ENCODE results near the gene EAF1.
A peak's percentile ranks its signal among the peaks of the same experiment; 100 is the strongest.
"Not testable (repeated sequence)": the region's sequence is repeated elsewhere in the genome, so short reads cannot be mapped to it uniquely, and the experiment has no call there.

The EAF1 gene

GRCh38 chr3:15452156-15452555 is 24.8 kb downstream of the EAF1 start:
- no peak for DNase-seq (ENCODE audit: low read depth)

DNA sequence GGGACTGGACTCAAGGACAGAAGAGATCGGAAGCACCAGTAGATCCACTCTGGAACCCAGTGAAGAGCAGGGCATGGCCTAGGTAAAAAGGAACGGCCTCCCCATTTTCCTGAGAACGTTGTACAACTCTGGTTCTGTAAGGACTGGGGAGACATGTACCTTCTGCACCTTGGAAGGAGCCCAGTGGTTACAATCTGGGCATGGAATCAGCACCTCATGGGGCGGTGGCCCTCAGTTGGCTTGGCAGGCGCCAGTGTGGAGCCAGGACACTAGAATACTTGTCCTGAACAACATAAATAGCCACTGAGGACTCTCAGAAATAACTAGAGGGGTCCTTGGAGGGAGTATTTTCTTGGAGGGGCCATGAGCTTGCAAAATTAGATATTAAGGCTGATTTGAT is 25.6 kb downstream of the EAF1 start:
- no peak for DNase-seq (ENCODE audit: low read depth)

GRCh38 chr3:15453501-15453900 is 26.1 kb downstream of the EAF1 start:
- no peak for DNase-seq (ENCODE audit: low read depth)

- DNase-seq (ENCODE audit: low read depth): no peak
Observed at GRCh38 chr3:15453991-15454625, 26.7 kb downstream of the EAF1 start.

- no peak for DNase-seq (ENCODE audit: low read depth)
Observed at GRCh38 chr3:15454965-15455364, 27.6 kb downstream of the EAF1 start.

DNA sequence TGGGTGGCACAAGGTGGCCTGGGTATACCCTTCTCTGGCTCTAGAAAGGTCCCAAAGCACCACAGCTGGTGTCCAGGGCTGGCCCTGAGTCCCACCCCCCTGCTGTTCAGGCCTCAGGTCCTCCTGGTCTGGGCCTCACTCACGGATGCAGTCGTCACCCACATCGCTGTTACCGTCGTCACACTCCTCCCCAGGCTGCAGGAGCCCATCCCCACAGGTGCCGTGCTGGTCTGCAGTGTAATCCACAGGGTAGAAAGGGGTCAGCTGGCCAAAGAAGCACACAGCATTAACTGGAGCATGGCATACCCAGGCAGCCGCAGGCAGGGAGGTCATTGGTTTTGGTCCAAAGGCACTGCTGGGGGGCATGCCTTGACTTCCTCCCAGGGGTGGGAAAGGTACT is 28.4 kb downstream of the EAF1 start:
- DNase-seq (ENCODE audit: low read depth): no peak

DNA sequence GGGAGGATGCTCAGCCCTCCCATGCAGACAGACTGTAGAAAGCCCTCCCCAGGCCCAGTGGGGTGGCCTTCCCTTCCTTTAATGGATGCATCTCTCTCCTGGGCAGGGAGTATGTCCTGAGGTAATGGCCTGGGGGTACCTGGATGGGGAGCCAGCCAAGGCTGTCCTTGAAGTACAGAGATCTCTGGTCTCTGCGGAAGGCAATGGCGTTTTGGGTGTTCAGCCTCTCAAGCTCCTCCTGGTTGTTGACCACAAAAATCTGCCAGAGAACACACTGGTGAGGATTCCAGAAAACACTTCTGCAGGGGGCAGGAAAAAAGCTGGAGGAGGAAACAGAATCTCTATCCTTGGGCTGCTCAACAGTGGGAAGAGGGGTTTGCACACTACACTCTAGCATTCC is 28.9 kb downstream of the EAF1 start:
- DNase-seq (ENCODE audit: low read depth): no peak

DNA sequence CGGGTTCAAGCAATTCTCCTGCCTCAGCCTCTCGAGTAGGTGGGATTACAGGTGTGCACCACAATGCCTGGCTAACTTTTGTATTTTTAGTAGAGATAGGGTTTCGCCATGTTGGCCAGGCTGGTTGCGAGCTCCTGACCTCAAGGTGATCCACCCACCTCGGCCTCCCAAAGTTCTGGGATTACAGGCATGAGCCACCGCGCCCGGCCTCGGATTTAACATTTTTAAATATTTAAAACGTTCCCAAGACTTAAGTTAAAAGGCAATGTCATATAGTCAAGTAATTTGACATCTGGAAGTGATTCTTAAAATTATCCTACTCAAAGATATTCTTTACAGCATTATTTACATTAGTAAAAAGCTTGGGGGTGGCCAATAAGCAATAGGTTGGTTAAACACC is 29.5 kb downstream of the EAF1 start:
- DNase-seq (ENCODE audit: low read depth): not testable (repeated sequence)

DNA sequence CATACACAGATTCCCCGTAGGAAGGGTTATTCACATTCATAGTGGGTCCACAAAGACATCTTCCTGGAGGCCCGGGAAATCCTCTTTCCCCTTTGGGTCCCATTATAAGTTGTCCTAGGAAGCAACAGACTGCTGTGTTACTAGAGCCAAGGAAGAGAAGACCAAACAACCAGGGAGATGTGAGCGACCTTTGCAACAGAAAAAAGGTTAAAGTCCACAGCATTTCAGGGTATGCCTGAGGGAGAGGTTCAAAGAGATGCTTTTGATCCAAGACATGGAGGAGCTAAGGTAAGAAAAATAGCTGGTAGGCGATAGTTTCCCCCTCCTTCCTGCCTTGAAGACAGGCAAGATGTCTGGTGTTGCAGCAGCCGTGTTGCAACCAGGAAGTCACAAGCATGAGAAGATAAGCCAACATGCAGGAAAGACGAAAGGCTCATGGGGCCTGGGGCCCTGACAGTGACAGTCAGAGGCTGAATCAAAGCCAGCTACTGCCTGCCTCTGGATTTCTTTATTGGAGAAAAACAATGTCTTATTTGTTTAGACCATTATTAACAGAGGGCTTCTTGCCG is 30.9 kb downstream of the EAF1 start:
- no peak for DNase-seq (ENCODE audit: low read depth)

- no peak for DNase-seq (ENCODE audit: low read depth)
Observed at GRCh38 chr3:15460891-15461531, 33.6 kb downstream of the EAF1 start.

DNA sequence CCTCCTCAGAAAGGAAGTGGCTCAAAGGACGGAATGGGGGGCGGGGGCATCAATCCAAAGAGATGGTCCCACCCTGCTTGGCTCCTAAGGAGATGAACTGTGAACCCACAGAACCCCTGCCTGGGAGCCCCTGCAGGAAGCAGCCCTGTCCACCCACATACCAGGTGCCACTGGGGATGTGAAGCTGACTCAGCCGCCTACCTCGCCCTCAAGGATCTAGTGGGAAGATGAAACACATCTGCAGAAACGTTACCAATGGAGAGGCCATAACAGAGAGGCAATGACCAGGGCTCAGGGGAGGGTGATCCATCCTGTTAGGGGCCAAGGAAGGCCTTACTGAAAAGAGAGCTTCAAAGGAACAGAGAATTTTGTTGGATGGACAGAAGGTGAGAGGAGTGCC is 35.1 kb downstream of the EAF1 start:
- no peak for DNase-seq (ENCODE audit: low read depth)

DNA sequence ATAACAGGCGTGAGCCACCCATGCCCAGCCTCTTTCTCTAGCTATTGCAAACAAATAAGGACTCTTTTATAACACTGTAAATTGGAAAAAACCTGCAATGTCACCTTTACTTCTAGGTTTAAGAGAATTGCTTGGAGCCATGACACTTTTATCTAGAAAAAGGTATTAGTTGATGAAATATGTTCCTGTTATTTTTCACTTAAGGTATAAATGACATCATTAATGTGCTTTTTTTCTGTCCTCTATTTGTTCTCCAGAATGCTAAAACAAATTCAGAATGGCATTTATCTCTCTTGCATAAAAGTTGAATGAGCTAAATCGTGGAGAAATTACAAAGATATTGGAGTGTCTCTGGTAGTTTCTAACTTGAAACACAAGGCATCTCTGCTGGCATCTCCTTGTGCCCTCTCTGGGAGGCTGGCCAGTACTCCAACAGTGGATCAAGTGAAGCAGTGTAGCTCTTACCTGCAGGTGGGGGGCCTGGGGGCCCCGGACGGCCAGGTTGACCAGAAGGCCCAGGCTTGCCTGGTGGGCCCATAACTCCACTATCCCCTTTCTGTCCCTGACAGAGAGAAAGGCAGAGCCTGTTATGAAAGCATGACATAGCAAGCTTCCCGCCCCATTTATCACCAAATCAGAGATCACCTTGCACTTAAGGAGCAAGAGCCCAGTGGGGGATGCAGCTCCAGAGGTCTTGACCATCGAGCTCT is 38.6 kb downstream of the EAF1 start:
- no peak for DNase-seq (ENCODE audit: low read depth)

DNA sequence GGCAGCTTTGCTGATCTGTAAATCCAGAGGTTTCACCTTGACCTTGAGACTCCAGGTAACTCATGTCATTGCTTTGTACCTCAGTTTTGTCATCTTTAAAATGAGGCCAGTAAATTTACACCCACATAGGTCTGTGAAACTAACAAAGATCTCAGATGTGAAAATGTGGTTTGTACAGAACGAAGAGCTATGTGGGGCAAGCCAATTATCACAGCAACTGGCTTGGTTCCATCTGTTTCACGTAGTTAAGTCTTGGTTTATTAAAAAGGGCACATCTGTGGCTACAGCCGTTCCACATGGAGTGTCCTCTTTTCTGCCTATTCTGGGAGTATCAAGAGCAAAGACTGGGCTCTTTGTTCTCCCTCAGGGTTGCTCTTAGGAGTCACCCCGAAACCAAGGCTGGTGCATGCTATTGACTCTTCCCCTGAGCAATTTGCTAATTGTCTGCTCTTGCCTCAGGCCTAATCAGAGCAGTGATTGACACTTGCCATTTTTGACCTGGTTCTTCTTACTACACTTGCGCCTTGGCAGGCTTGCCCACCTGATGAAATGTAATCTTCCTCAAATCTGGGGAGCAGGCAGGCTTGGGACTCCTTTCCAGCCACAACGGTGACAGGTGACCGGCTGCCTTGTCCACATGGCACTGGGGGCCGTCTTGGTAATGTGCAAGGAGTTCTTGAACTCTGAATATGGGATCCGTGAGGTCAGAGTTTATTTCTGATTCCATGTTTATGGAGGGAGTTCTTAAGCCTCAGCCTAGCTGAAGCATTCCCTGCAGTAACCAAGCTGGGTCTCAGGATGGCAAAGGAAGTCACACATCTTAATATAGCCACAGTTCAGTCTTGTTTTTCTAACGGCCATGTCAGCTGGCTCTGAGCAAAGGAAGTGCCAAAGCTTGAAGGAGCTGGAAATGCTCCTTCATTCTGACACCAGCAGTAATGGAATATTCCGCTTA is 40.1 kb downstream of the EAF1 start:
- DNase-seq (ENCODE audit: low read depth): no peak

DNA sequence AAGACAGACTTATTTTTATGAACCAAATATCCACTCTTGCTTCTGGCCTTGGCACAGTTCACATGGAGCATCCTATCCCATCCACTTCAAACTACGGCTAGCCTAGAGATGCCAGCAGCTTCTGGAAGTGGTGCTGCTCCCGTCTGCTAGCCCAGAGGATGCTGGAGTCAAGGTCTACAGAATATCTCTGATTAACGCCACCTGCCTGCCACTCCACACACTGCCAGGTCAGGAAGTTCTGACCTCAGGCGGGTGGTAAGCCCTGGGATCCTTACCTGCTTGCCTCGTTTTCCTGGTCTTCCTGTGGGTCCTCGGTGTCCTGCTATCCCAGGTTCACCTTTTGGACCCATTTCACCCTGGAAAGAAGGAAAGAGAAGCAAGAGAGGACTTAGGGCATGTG is 42.9 kb downstream of the EAF1 start:
- DNase-seq (ENCODE audit: low read depth): no peak

- DNase-seq (ENCODE audit: low read depth): no peak
Observed at GRCh38 chr3:15470849-15471248, 43.5 kb downstream of the EAF1 start.

- no peak for DNase-seq (ENCODE audit: low read depth)
Observed at GRCh38 chr3:15471861-15472260, 44.5 kb downstream of the EAF1 start.

GRCh38 chr3:15475161-15475560 is 47.8 kb downstream of the EAF1 start:
- DNase-seq (ENCODE audit: low read depth): no peak

- DNase-seq (ENCODE audit: low read depth): peak; percentile 10
Observed at GRCh38 chr3:15476378-15476777, 49.0 kb downstream of the EAF1 start.

DNA sequence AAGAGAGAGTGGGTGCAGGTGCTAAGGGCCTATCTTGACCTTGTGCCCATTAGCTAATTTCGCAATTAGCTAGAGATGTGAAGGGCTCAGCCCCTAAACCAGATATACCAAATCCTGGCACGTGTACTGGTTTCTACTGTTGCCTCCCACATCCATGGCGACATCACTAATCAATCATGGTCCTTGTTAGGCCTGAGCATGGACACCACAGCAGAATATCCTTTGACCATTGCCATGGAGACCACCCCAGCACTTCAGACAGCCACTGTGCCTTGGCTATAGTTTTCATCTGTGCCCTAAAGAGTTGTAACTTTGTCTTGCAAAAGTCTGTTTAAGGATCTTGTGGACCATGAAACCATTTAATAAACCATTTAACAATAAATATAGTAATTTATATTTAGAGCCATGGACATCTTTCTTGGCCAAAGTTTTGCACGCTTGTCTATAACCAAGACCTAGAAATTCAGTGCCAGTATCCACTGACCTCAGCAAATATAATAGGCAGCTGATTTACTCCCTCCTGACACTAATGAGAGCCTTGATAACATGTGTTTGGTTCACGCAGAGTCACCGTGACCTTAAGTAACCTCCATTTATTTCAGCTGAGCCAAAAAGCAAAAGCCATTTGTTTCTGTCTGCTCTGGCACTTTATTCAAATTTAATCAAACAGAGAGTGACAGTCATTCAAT is 50.7 kb downstream of the EAF1 start:
- DNase-seq (ENCODE audit: low read depth): no peak

GRCh38 chr3:15478640-15478979 is 51.2 kb downstream of the EAF1 start:
- DNase-seq (ENCODE audit: low read depth): no peak

- DNase-seq (ENCODE audit: low read depth): no peak
Observed at GRCh38 chr3:15479400-15480224, 52.2 kb downstream of the EAF1 start.
